HepG2 (cell line): Measurements from ENCODE around the gene WDR83. TPM values are rescaled to one million over a fixed set of nuclear protein-coding genes. Genes with fewer than 3 reads are reported as not detected.

Experiments used
- AGO1 ChIP-seq: fragments of 200-400 bp; formaldehyde crosslinking; IDR thresholded peaks from 2 replicates; pipeline ENCODE4 v1.6.1; 2017; ENCODE audit warnings: mild to moderate bottlenecking, low read depth, low read length, moderate library complexity; ENCODE audit not compliant: poor library complexity, severe bottlenecking
- CREB3 ChIP-seq: sonication (generic); formaldehyde crosslinking; IDR thresholded peaks from 2 replicates; pipeline ENCODE4 v1.5.0; 2020; ENCODE audit warnings: missing genetic modification reagents
- CREBL2 ChIP-seq: sonication (generic); formaldehyde crosslinking; IDR thresholded peaks from 2 replicates; pipeline ENCODE4 v1.8.1; 2023; ENCODE audit warnings: missing genetic modification reagents, mild to moderate bottlenecking, borderline replicate concordance
- GLMP ChIP-seq: sonication (generic); formaldehyde crosslinking; IDR thresholded peaks from 2 replicates; pipeline ENCODE4 v1.9.0; 2021; ENCODE audit warnings: missing genetic modification reagents, mild to moderate bottlenecking, borderline replicate concordance
- HCFC1 ChIP-seq: fragments of 150-350 bp; IDR thresholded peaks from 2 replicates; pipeline ENCODE4 v1.6.1; 2014; ENCODE audit warnings: low read depth, low read length
- HOXA9 ChIP-seq: sonication (generic); formaldehyde crosslinking; IDR thresholded peaks from 2 replicates; pipeline ENCODE4 v1.8.1; 2022; ENCODE audit warnings: missing genetic modification reagents, mild to moderate bottlenecking, moderate library complexity, borderline replicate concordance
- JUND ChIP-seq: sonication (generic); formaldehyde crosslinking; IDR thresholded peaks from 2 replicates; pipeline ENCODE4 v1.8.0; 2022; ENCODE audit warnings: mild to moderate bottlenecking, missing genetic modification reagents
- MLX ChIP-seq: IDR thresholded peaks from 2 replicates; pipeline ENCODE4 v1.6.1; 2016
- NFE2L1 ChIP-seq: sonication (generic); formaldehyde crosslinking; IDR thresholded peaks from 2 replicates; pipeline ENCODE4 v1.4.0; 2020; ENCODE audit warnings: missing genetic modification reagents, mild to moderate bottlenecking, borderline replicate concordance
- SIX4 ChIP-seq: sonication (generic); formaldehyde crosslinking; IDR thresholded peaks from 2 replicates; pipeline ENCODE4 v1.4.0; 2020; ENCODE audit warnings: missing genetic modification reagents
- SOX5 ChIP-seq: IDR thresholded peaks from 2 replicates; pipeline ENCODE4 v1.6.1; 2016; ENCODE audit warnings: borderline replicate concordance
- TEF ChIP-seq: sonication (generic); formaldehyde crosslinking; IDR thresholded peaks from 2 replicates; pipeline ENCODE4 v1.5.0; 2020; ENCODE audit warnings: missing genetic modification reagents
- UBTF ChIP-seq: sonication (generic); formaldehyde crosslinking; IDR thresholded peaks from 2 replicates; pipeline ENCODE4 v1.4.0; 2020; ENCODE audit warnings: mild to moderate bottlenecking, missing genetic modification reagents
- ZBTB20 ChIP-seq: sonication (generic); formaldehyde crosslinking; IDR thresholded peaks from 2 replicates; pipeline ENCODE4 v1.8.1; 2023; ENCODE audit warnings: missing genetic modification reagents, low read depth, mild to moderate bottlenecking, borderline replicate concordance
- ZBTB38 ChIP-seq: sonication (generic); formaldehyde crosslinking; IDR thresholded peaks from 2 replicates; pipeline ENCODE4 v1.5.1; 2020; ENCODE audit warnings: mild to moderate bottlenecking, missing genetic modification reagents
- ZFP36L1 ChIP-seq: sonication (generic); formaldehyde crosslinking; IDR thresholded peaks from 2 replicates; pipeline ENCODE4 v1.8.0; 2022; ENCODE audit warnings: mild to moderate bottlenecking, missing genetic modification reagents, moderate library complexity
- ZFP62 ChIP-seq: sonication (generic); formaldehyde crosslinking; IDR thresholded peaks from 2 replicates; pipeline ENCODE4 v1.4.0; 2020; ENCODE audit warnings: missing genetic modification reagents
- ZNF256 ChIP-seq: sonication (generic); formaldehyde crosslinking; conservative IDR thresholded peaks from 2 replicates; pipeline ENCODE4 v1.4.0; 2020; ENCODE audit warnings: missing genetic modification reagents
- ZNF451 ChIP-seq: sonication (generic); formaldehyde crosslinking; IDR thresholded peaks from 2 replicates; pipeline ENCODE4 v1.5.0; 2020; ENCODE audit warnings: mild to moderate bottlenecking, missing genetic modification reagents
- ZNF580 ChIP-seq: IDR thresholded peaks from 2 replicates; pipeline ENCODE4 v1.6.1; 2016; ENCODE audit warnings: low read depth, borderline replicate concordance
- ZNF704 ChIP-seq: sonication (generic); formaldehyde crosslinking; IDR thresholded peaks from 2 replicates; pipeline ENCODE4 v1.8.1; 2023; ENCODE audit warnings: mild to moderate bottlenecking, inconsistent platforms, moderate library complexity, missing genetic modification reagents, borderline replicate concordance
- ZNF777 ChIP-seq: sonication (generic); formaldehyde crosslinking; IDR thresholded peaks from 2 replicates; pipeline ENCODE4 v1.4.0; 2020; ENCODE audit warnings: missing genetic modification reagents
- polyA plus RNA-seq, 8 experiments: library from polyadenylated mRNA; depleted of rRNA in 3 of 8; stranded (reverse) in 7 of 8; unstranded in 1 of 8; fragments of >200 nt; fragmentation: Illumina TruSeq in 4 of 8; extraction: Trizol in 4 of 8; gene quantifications; 2 replicates each; pipeline versions ENCODE4 v1.2.1 to v1.2.3, GENCODE V29; 2011 to 2016; ENCODE audit warnings: low read depth in 4 of 8, missing spikeins in 1 of 8, mixed read lengths in 1 of 8; ENCODE audit not compliant: insufficient read depth in 1 of 8
- total RNA-seq, 5 experiments: library from RNA; depleted of rRNA; stranded (reverse); fragments of >200 nt; fragmentation: Illumina TruSeq; extraction: Trizol; gene quantifications; 2 replicates each; pipeline ENCODE4 v1.2.3, GENCODE V29; 2016; ENCODE audit warnings: low read depth in 1 of 5

Gene WDR83
- total and polyA plus RNA-seq, 2 of the 13 experiments (the other 11 are each of a cell fraction or from before 2014, with no cell fraction given) = 4.5 to 10.7 TPM

GRCh38 chr19:12639901-12640613 lies 26.6 kb upstream of the WDR83 start (continued):
- TF ChIP-seq CREB3 (CRISPR knock-in tag) (no peak), JUND (CRISPR knock-in tag) (no peak), ZBTB20 (no peak), ZFP62 (CRISPR knock-in tag) (no peak), AGO1 (no peak), NFE2L1 (no peak), ZFP36L1 (CRISPR knock-in tag) (no peak), HCFC1 (no peak), MLX (CRISPR knock-in tag) (no peak), CREBL2 (CRISPR knock-in tag) (no peak), ZBTB38 (peak; percentile 98), GLMP (CRISPR knock-in tag) (no peak), TEF (no peak), SOX5 (CRISPR knock-in tag) (0 out of 2 replicates have a peak, but pooled peaks have one; percentile 24), ZNF256 (CRISPR knock-in tag) (peak; percentile 17; the same call in 1 of the 2 replicates), ZNF704 (peak; percentile 75; the same call in 1 of the 2 replicates), ZNF580 (0 out of 2 replicates have a peak, but pooled peaks have one; percentile 45), HOXA9 (CRISPR knock-in tag) (no peak), ZNF777 (peak; percentile 42; the same call in 1 of the 2 replicates), ZNF451 (CRISPR knock-in tag) (no peak), UBTF (CRISPR knock-in tag) (peak; percentile 100), SIX4 (no peak)
